C1 segment of cervical spinal cord (tissue), 14 donors: ENCODE measurements around the gene ALDOC.

Source experiments
- DNase-seq, 14 donors: peaks; one replicate each; lab custom pipeline; 2025; lab: John Stamatoyannopoulos, UW

The ALDOC gene

GRCh38 chr17:28552176-28552999, 24.3 kb downstream of the ALDOC start, which contains the start of gene UNC119:
UNC119 (minus strand) TSS chr17:28552624; CDS start chr17:28552557, 67 bp downstream.
- peak in 10 of 14 donors; percentile 4 to 64 (median 28) for DNase-seq

- DNase-seq = no peak
Observed at GRCh38 chr17:28551421-28552175, 25.1 kb downstream of the ALDOC start.

GRCh38 chr17:28550858-28551257, 25.8 kb downstream of the ALDOC start:
- DNase-seq = no peak

GRCh38 chr17:28549236-28550132, 27.2 kb downstream of the ALDOC start:
- DNase-seq = no peak

- no peak for DNase-seq
Observed at GRCh38 chr17:28548417-28549130, 28.1 kb downstream of the ALDOC start.

- peak in 11 of 14 donors; percentile 17 to 52 (median 39) for DNase-seq
Observed at GRCh38 chr17:28547623-28548416, 28.9 kb downstream of the ALDOC start.

GRCh38 chr17:28547096-28547622, 29.5 kb downstream of the ALDOC start:
- DNase-seq = no peak

- DNase-seq = no peak
Observed at GRCh38 chr17:28545787-28546415, 30.8 kb downstream of the ALDOC start.

- no peak for DNase-seq
Observed at GRCh38 chr17:28545141-28545503, 31.6 kb downstream of the ALDOC start.

- DNase-seq = no peak
Observed at GRCh38 chr17:28544402-28545140, 32.1 kb downstream of the ALDOC start.

- DNase-seq = no peak
Observed at GRCh38 chr17:28541439-28541838, 35.3 kb downstream of the ALDOC start.

- DNase-seq = no peak
Observed at GRCh38 chr17:28540231-28540630, 36.5 kb downstream of the ALDOC start.

- no peak for DNase-seq
Observed at GRCh38 chr17:28538296-28538895, 38.3 kb downstream of the ALDOC start.

GRCh38 chr17:28537219-28537610, 39.5 kb downstream of the ALDOC start:
- DNase-seq = no peak

- no peak for DNase-seq
Observed at GRCh38 chr17:28536532-28537218, 40.0 kb downstream of the ALDOC start.

GRCh38 chr17:28534740-28535375, 41.8 kb downstream of the ALDOC start:
- DNase-seq = no peak

- DNase-seq = no peak
Observed at GRCh38 chr17:28533091-28533807, 43.4 kb downstream of the ALDOC start.
